ENCODE measurements around the gene SLC16A6. TPM values are rescaled to one million over a fixed set of nuclear protein-coding genes. Genes with fewer than 3 reads are reported as not detected.
"Not testable (repeated sequence)": the region's sequence is repeated elsewhere in the genome, so short reads cannot be mapped to it uniquely, and the experiment has no call there.

SLC16A6 gene
- polyA plus RNA-seq, 3 donors, result 12.3 to 24.7 (median 14.0) TPM

GRCh38 chr17:68229619-68230018, 61.3 kb downstream of the SLC16A6 start:
- intact Hi-C loops (cut with micrococcal nuclease), result no loop called here
- Histone ChIP-seq H3K4me2 (replicated peaks; ENCODE audit: extremely low read depth, low read length, poor library complexity, severe bottlenecking) (no peak overlapping the region), H3K4me1 (ENCODE audit: control insufficient read depth in 1 of 2, insufficient read depth in 2 of 2, low read length in 2 of 2) (peaks cover under 1 to 3% of the 10 kb centered on the region in 2 donors), H3K36me3 (replicated peaks in 1 of 2; ENCODE audit: control insufficient read depth in 1 of 2, insufficient read depth in 2 of 2, low read length in 2 of 2) (no peaks in the 10 kb centered on the region), H3K9ac (ENCODE audit: insufficient read depth, low read length, poor library complexity, severe bottlenecking) (no peak overlapping the region), H3K27ac (ENCODE audit: low read depth in 1 of 2, low read length in 2 of 2) (no peak overlapping the region), H3K27me3 (ENCODE audit: control insufficient read depth in 2 of 2, insufficient read depth in 2 of 2, low read length in 2 of 2) (no peaks in the 10 kb centered on the region), H4K20me1 (ENCODE audit: insufficient read depth, low read length) (no peaks in the 10 kb centered on the region), H2AFZ (ENCODE audit: insufficient read depth, low read depth, low read length, poor library complexity, severe bottlenecking) (no peak overlapping the region), H3K9me3 (replicated peaks in 1 of 2; ENCODE audit: control insufficient read depth in 1 of 2, insufficient read depth in 1 of 2, low read length in 2 of 2) (no peaks in the 10 kb centered on the region), H3K4me3 (replicated peaks in 1 of 3; ENCODE audit: low read depth in 2 of 3, low read length in 3 of 3) (no peak overlapping the region), H3K79me2 (ENCODE audit: insufficient read depth, low read length) (no peaks in the 10 kb centered on the region)
- peaks cover 15% of the 10 kb centered on the region for H3K4me1 Mint-ChIP-seq
- H3K9me3 Mint-ChIP-seq, result no peaks in the 10 kb centered on the region
- H3K4me3 Mint-ChIP-seq, result no peak overlapping the region
- no peak for DNase-seq
- peaks cover 0 to 2% (median 0%) of the 10 kb centered on the region in 3 donors for H3K27me3 Mint-ChIP-seq (ENCODE audit: low read depth in 3 of 3)
- H3K27ac Mint-ChIP-seq, result no peak overlapping the region
- H3K36me3 Mint-ChIP-seq, result peaks cover 3 to 5% of the 10 kb centered on the region in 2 donors
- 89% methylated on average over 7 of the region's 8 CpGs for WGBS (ENCODE audit: insufficient coverage)
- TF ChIP-seq, protein P1, sequence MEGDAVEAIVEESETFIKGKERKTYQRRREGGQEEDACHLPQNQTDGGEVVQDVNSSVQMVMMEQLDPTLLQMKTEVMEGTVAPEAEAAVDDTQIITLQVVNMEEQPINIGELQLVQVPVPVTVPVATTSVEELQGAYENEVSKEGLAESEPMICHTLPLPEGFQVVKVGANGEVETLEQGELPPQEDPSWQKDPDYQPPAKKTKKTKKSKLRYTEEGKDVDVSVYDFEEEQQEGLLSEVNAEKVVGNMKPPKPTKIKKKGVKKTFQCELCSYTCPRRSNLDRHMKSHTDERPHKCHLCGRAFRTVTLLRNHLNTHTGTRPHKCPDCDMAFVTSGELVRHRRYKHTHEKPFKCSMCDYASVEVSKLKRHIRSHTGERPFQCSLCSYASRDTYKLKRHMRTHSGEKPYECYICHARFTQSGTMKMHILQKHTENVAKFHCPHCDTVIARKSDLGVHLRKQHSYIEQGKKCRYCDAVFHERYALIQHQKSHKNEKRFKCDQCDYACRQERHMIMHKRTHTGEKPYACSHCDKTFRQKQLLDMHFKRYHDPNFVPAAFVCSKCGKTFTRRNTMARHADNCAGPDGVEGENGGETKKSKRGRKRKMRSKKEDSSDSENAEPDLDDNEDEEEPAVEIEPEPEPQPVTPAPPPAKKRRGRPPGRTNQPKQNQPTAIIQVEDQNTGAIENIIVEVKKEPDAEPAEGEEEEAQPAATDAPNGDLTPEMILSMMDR (IDR thresholded peaks at IDR 0.05), result no peak

DNA sequence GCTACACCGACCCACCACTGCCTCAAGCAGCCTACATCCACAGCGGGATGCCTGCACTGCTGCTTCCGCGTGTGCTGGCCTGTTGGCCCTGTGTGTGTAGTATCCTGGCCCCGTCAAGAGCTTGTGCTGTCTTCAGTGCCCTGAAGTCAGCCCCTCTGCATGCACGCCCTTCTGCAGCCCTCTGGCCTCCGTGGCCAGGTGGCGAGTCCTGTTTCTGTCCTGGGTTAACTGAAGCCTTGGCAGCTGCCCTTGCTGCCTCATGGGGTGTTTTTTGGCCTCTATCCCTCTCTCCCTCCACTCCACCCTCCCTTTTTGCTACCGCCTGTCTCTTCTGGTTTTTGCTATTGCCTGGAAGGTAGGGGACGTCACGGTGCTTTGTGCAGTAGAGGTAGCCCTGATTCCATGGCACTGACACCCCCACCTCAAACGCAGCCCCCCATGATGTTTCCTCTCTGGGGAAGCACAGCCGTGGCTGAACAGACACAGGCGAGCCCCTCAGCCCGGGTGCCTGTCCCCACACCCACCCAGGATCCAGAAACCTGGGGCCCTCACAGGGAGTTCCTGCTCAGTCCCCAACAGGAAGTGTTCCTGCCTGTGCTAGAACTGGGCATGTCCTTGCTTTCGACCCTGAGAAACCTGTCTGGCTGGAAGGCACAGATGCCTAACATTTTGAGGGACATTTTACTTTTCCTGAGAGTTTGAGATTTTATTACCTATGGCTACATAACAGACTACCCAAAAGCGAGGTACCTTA, 61.9 kb downstream of the SLC16A6 start:
- Histone ChIP-seq H3K79me2 (ENCODE audit: insufficient read depth, low read length) (no peaks in the 10 kb centered on the region), H3K4me1 (ENCODE audit: control insufficient read depth in 1 of 2, insufficient read depth in 2 of 2, low read length in 2 of 2) (no peaks in the 10 kb centered on the region), H3K27me3 (ENCODE audit: control insufficient read depth in 2 of 2, insufficient read depth in 2 of 2, low read length in 2 of 2) (no peaks in the 10 kb centered on the region), H3K27ac (ENCODE audit: low read depth in 1 of 2, low read length in 2 of 2) (no peak overlapping the region), H3K36me3 (replicated peaks in 1 of 2; ENCODE audit: control insufficient read depth in 1 of 2, insufficient read depth in 2 of 2, low read length in 2 of 2) (no peaks in the 10 kb centered on the region), H2AFZ (ENCODE audit: insufficient read depth, low read depth, low read length, poor library complexity, severe bottlenecking) (no peak overlapping the region), H3K4me3 (replicated peaks in 1 of 3; ENCODE audit: low read depth in 2 of 3, low read length in 3 of 3) (no peak overlapping the region), H3K9me3 (replicated peaks in 1 of 2; ENCODE audit: control insufficient read depth in 1 of 2, insufficient read depth in 1 of 2, low read length in 2 of 2) (no peaks in the 10 kb centered on the region), H3K4me2 (replicated peaks; ENCODE audit: extremely low read depth, low read length, poor library complexity, severe bottlenecking) (no peak overlapping the region), H4K20me1 (ENCODE audit: insufficient read depth, low read length) (no peaks in the 10 kb centered on the region), H3K9ac (ENCODE audit: insufficient read depth, low read length, poor library complexity, severe bottlenecking) (no peak overlapping the region)
- intact Hi-C loops (cut with micrococcal nuclease), result no loop called here
- Mint-ChIP-seq H3K27ac (peak overlapping the region in 1 of 7 donors; percentile 18), H3K36me3 (peaks cover 3 to 5% of the 10 kb centered on the region in 2 donors), H3K4me1 (peaks cover 12% of the 10 kb centered on the region), H3K9me3 (no peaks in the 10 kb centered on the region), H3K27me3 (ENCODE audit: low read depth in 3 of 3) (peaks cover 0 to 2% (median 0%) of the 10 kb centered on the region in 3 donors), H3K4me3 (peak overlapping the region in 1 of 2 donors; percentile 31)
- 68% methylated on average over 10 of the region's 17 CpGs for WGBS (ENCODE audit: insufficient coverage)
- TF ChIP-seq, protein P1 (IDR thresholded peaks at IDR 0.05), result no peak
- no peak for DNase-seq

GRCh38 chr17:68228039-68228680, 62.8 kb downstream of the SLC16A6 start:
- H3K36me3 ChIP-seq (replicated peaks in 1 of 2; ENCODE audit: control insufficient read depth in 1 of 2, insufficient read depth in 2 of 2, low read length in 2 of 2); H2AFZ ChIP-seq (ENCODE audit: insufficient read depth, low read depth, low read length, poor library complexity, severe bottlenecking); H3K27me3 ChIP-seq (ENCODE audit: control insufficient read depth in 2 of 2, insufficient read depth in 2 of 2, low read length in 2 of 2); H3K9me3 ChIP-seq (replicated peaks in 1 of 2; ENCODE audit: control insufficient read depth in 1 of 2, insufficient read depth in 1 of 2, low read length in 2 of 2); H3K79me2 ChIP-seq (ENCODE audit: insufficient read depth, low read length); H3K36me3 Mint-ChIP-seq; intact Hi-C loops (cut with micrococcal nuclease); H3K9ac ChIP-seq (ENCODE audit: insufficient read depth, low read length, poor library complexity, severe bottlenecking); H4K20me1 ChIP-seq (ENCODE audit: insufficient read depth, low read length); H3K27me3 Mint-ChIP-seq (ENCODE audit: low read depth in 3 of 3); H3K27ac ChIP-seq (ENCODE audit: low read depth in 1 of 2, low read length in 2 of 2); H3K4me3 Mint-ChIP-seq; H3K4me1 ChIP-seq (ENCODE audit: control insufficient read depth in 1 of 2, insufficient read depth in 2 of 2, low read length in 2 of 2); H3K4me2 ChIP-seq (replicated peaks; ENCODE audit: extremely low read depth, low read length, poor library complexity, severe bottlenecking); H3K9me3 Mint-ChIP-seq; DNase-seq; H3K4me3 ChIP-seq (replicated peaks in 1 of 3; ENCODE audit: low read depth in 2 of 3, low read length in 3 of 3): not testable (repeated sequence)
- Mint-ChIP-seq H3K4me1 (peaks cover 12% of the 10 kb centered on the region), H3K27ac (peak overlapping the region in 3 of 7 donors; percentile 18 to 51 (median 42))
- WGBS (ENCODE audit: insufficient coverage), result 57% methylated on average over 5 of the region's 9 CpGs
